Measurements from ENCODE around the gene ARID5A. TPM values are rescaled to one million over a fixed set of nuclear protein-coding genes. Genes with fewer than 3 reads are reported as not detected.

The ARID5A gene
- total and polyA plus RNA-seq, 9 of the 15 experiments (the other 6 are each of a cell fraction or from before 2014, with no cell fraction given), result 0.14 to 12.5 (median 3.0) TPM

- H3K4me1 ChIP-seq (replicated peaks in 1 of 2; ENCODE audit: control insufficient read depth in 2 of 2, insufficient read depth in 2 of 2, low read length in 2 of 2), result peaks cover 13 to 35% of the 10 kb centered on the region in 2 experiments
- H3K27me3 ChIP-seq (ENCODE audit: control insufficient read depth in 2 of 2, insufficient read depth in 2 of 2, low read length in 2 of 2), result peaks cover 0 to 10% of the 10 kb centered on the region in 2 experiments; a peak in 1 of 5 replicates
- ChIA-PET POLR2A (no interaction called here), CTCF (ENCODE audit: low intra/inter-chr PET ratio) (no interaction called here)
- no peak overlapping the region for H3K27ac ChIP-seq (ENCODE audit: extremely low read depth, low read depth, low read length)
- no peak for DNase-seq (ENCODE audit: extremely low read depth in 1 of 4, low spot score in 3 of 4)
- no peak overlapping the region for H2AFZ ChIP-seq (ENCODE audit: low read depth, low read length)
- BruUV-seq (replicated peaks), result no TSS peak
- in situ Hi-C loops (cut with MboI) (no loop called here), intact Hi-C loops (cut with micrococcal nuclease) (no loop called here)
- peaks cover 17% of the 10 kb centered on the region for H4K20me1 ChIP-seq (replicated peaks; ENCODE audit: control insufficient read depth, insufficient read depth, low read length)
- H3K4me2 ChIP-seq (ENCODE audit: insufficient read depth, low read length), result no peak overlapping the region
- ATAC-seq, result no peak
- no peak for FAIRE-seq
- no peak overlapping the region for H3K4me3 ChIP-seq
- TF ChIP-seq ZNF398 (CRISPR knock-in tag; IDR thresholded peaks at IDR 0.05) (no peak), CEBPG (CRISPR knock-in tag; IDR thresholded peaks at IDR 0.05) (no peak), CEBPG (tag; conservative IDR thresholded peaks at IDR 0.05 in 1 of 2, IDR thresholded peaks at IDR 0.05 in 1 of 2) (0 out of 4 replicates have a peak, but pooled peaks of 1 of the 2 experiments have one; percentile 12)
- peaks cover 4% of the 10 kb centered on the region for H3K9me1 ChIP-seq (ENCODE audit: control insufficient read depth, insufficient read depth, low read length)
- no peaks in the 10 kb centered on the region; the same call in 1 of the 3 replicates for H3K79me2 ChIP-seq (ENCODE audit: control insufficient read depth, insufficient read depth, low read length)
- no peaks in the 10 kb centered on the region for H3K9me3 ChIP-seq (replicated peaks; ENCODE audit: control insufficient read depth, insufficient read depth, low read depth, low read length)
- H3K9ac ChIP-seq (ENCODE audit: insufficient read depth in 1 of 2, low read depth in 2 of 2, low read length in 2 of 2), result no peak overlapping the region
- 6% methylated on average over 5 of the region's 5 CpGs for WGBS (ENCODE audit: insufficient coverage, low coverage, missing lambda C conversion rate)
- H3K36me3 ChIP-seq (ENCODE audit: control insufficient read depth, insufficient read depth, low read length), result no peaks in the 10 kb centered on the region
Observed at GRCh38 chr2:96534701-96535181, 1.8 kb upstream of the ARID5A start.

GRCh38 chr2:96535331-96535730 lies 1.2 kb upstream of the ARID5A start:
- H3K4me3 ChIP-seq, result no peak overlapping the region
- H4K20me1 ChIP-seq (replicated peaks; ENCODE audit: control insufficient read depth, insufficient read depth, low read length), result peaks cover 20% of the 10 kb centered on the region
- no peak overlapping the region for H3K4me2 ChIP-seq (ENCODE audit: insufficient read depth, low read length)
- H3K79me2 ChIP-seq (ENCODE audit: control insufficient read depth, insufficient read depth, low read length), result no peaks in the 10 kb centered on the region; the same call in 1 of the 3 replicates
- no peak for FAIRE-seq
- peaks cover 0 to 7% of the 10 kb centered on the region in 2 experiments; a peak in 1 of 5 replicates for H3K27me3 ChIP-seq (ENCODE audit: control insufficient read depth in 2 of 2, insufficient read depth in 2 of 2, low read length in 2 of 2)
- WGBS (ENCODE audit: insufficient coverage, low coverage, missing lambda C conversion rate), result 45% methylated on average over 4 of the region's 4 CpGs
- TF ChIP-seq HMBOX1 (IDR thresholded peaks at IDR 0.05) (no peak), ZNF12 (CRISPR knock-in tag; IDR thresholded peaks at IDR 0.05) (no peak)
- CTCF ChIA-PET (ENCODE audit: low intra/inter-chr PET ratio), result no interaction called here
- H3K27ac ChIP-seq (ENCODE audit: extremely low read depth, low read depth, low read length), result no peak overlapping the region
- H2AFZ ChIP-seq (ENCODE audit: low read depth, low read length), result no peak overlapping the region
- no TSS peak for BruUV-seq (replicated peaks)
- H3K9me1 ChIP-seq (ENCODE audit: control insufficient read depth, insufficient read depth, low read length), result peaks cover 4% of the 10 kb centered on the region
- ATAC-seq, result no peak
- H3K36me3 ChIP-seq (ENCODE audit: control insufficient read depth, insufficient read depth, low read length), result no peaks in the 10 kb centered on the region
- H3K9me3 ChIP-seq (replicated peaks; ENCODE audit: control insufficient read depth, insufficient read depth, low read depth, low read length), result no peaks in the 10 kb centered on the region
- intact Hi-C loops (cut with micrococcal nuclease) (no loop called here), in situ Hi-C loops (cut with MboI) (no loop called here)
- no peak overlapping the region for H3K9ac ChIP-seq (ENCODE audit: insufficient read depth in 1 of 2, low read depth in 2 of 2, low read length in 2 of 2)
- DNase-seq (ENCODE audit: extremely low read depth in 1 of 4, low spot score in 3 of 4), result no peak
- peaks cover 13 to 35% of the 10 kb centered on the region in 2 experiments for H3K4me1 ChIP-seq (replicated peaks in 1 of 2; ENCODE audit: control insufficient read depth in 2 of 2, insufficient read depth in 2 of 2, low read length in 2 of 2)
- POLR2A ChIA-PET, result no interaction called here
